NAMALWA (cell line): ENCODE measurements around the gene NLRP5.
"Not testable (repeated sequence)": the region's sequence is repeated elsewhere in the genome, so short reads cannot be mapped to it uniquely, and the experiment has no call there.

Source experiments
- DNase-seq: peaks from one replicate; pipeline ENCODE4 v3.0.0-alpha.2; 2015; ENCODE audit warnings: low spot score

The NLRP5 gene

GRCh38 chr19:56098731-56099568 lies 112.4 kb downstream of the NLRP5 start:
- DNase-seq, result no peak

- no peak for DNase-seq
Measured at GRCh38 chr19:56099638-56100539, 113.3 kb downstream of the NLRP5 start.

GRCh38 chr19:56101095-56101494 lies 114.5 kb downstream of the NLRP5 start:
- DNase-seq, result no peak

GRCh38 chr19:56101746-56102535 lies 115.4 kb downstream of the NLRP5 start:
- DNase-seq, result no peak

- no peak for DNase-seq
Measured at GRCh38 chr19:56103027-56103614, 116.5 kb downstream of the NLRP5 start.

GRCh38 chr19:56104423-56104822 lies 117.8 kb downstream of the NLRP5 start:
- DNase-seq, result no peak

- DNase-seq, result peak; percentile 47
Measured at GRCh38 chr19:56105090-56105701, 118.6 kb downstream of the NLRP5 start.

- not testable (repeated sequence) for DNase-seq
Measured at GRCh38 chr19:56105831-56106396, 119.3 kb downstream of the NLRP5 start.

- DNase-seq, result no peak
Measured at GRCh38 chr19:56106397-56106849, 119.8 kb downstream of the NLRP5 start.

GRCh38 chr19:56106993-56107392 lies 120.4 kb downstream of the NLRP5 start:
- no peak for DNase-seq

GRCh38 chr19:56107626-56108351 lies 121.2 kb downstream of the NLRP5 start:
- DNase-seq, result no peak

- no peak for DNase-seq
Measured at GRCh38 chr19:56108447-56109195, 122.0 kb downstream of the NLRP5 start.

- DNase-seq, result no peak
Measured at GRCh38 chr19:56109226-56109625, 122.7 kb downstream of the NLRP5 start.

GRCh38 chr19:56110515-56111448 lies 124.2 kb downstream of the NLRP5 start:
- no peak for DNase-seq
